GM21367 (cell line): ENCODE results near the gene ZNF678.
"Not testable (repeated sequence)": the region's sequence is repeated elsewhere in the genome, so short reads cannot be mapped to it uniquely, and the experiment has no call there.

Experiments used
- ATAC-seq: cut with Tn5 transposase; IDR thresholded peaks from one replicate; pipeline ENCODE4 v1.9.1; 2021; ENCODE audit not compliant: unreplicated experiment

Gene ZNF678

DNA sequence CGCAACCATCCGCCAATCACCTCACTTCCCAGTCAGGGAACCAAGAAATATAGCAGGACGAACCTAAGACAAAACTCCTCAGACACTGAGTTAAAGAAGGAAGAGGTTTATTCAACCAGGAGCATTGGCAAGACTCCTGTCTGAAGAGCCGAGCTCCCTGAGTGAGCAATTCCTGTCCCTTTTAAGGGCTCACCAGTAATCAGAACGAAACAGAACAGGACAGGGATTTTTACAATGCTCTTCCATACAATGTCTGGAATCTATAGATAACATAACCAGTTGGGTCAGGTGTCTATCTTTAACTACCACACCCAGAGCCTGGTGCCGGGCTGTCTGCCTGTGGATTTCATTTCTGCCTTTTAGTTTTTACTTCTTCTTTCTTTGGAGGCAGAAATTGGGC, 32.9 kb downstream of the ZNF678 start:
- not testable (repeated sequence) for ATAC-seq

- no peak for ATAC-seq
Measured at GRCh38 chr1:227603327-227603726, 40.0 kb downstream of the ZNF678 start.

- ATAC-seq: no peak
Measured at GRCh38 chr1:227604446-227604845, 41.1 kb downstream of the ZNF678 start.

DNA sequence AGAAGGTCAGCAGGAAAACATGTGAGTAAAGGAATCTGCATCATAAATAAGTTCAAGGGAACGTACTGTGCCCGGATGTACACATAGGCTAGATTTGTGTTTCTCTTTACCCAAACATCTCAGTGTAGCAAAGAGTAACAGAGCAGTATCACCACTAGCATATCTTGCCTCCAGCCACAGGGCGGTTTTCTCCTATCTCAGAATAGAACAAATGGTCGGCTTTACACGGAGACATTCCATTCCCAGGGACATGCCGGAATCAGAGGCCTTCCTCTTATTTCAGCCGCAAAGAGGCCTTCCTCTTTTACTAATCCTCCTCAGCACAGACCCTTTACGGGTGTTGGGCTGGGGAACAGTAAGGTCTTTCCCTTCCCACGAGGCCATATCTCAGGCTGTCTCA, 42.9 kb downstream of the ZNF678 start:
- ATAC-seq: not testable (repeated sequence)

GRCh38 chr1:227607336-227607898, 44.1 kb downstream of the ZNF678 start:
- ATAC-seq: no peak

DNA sequence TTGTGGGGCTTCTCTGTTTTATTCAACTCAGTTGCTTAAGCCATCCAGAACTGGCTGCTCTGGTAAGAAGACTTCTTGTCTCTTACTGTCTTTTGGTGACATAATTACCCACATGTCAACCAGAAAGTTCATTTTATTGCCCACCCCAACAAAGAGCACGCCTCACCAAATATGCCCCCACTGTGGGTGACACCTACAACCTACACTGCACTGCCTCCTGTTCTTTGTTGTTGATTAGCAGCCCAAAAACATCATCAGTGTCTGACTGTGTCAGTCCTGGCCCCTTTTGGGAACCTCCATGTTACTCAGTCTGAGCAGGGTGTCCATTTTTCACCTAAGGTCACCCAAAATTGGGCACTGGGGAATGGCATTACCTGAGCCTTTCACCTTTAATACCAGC, 49.3 kb downstream of the ZNF678 start:
- no peak for ATAC-seq

GRCh38 chr1:227613526-227613925, 50.2 kb downstream of the ZNF678 start:
- ATAC-seq: no peak

GRCh38 chr1:227621211-227621610, 57.9 kb downstream of the ZNF678 start:
- ATAC-seq: no peak

GRCh38 chr1:227622739-227623475, 59.6 kb downstream of the ZNF678 start:
- no peak for ATAC-seq

DNA sequence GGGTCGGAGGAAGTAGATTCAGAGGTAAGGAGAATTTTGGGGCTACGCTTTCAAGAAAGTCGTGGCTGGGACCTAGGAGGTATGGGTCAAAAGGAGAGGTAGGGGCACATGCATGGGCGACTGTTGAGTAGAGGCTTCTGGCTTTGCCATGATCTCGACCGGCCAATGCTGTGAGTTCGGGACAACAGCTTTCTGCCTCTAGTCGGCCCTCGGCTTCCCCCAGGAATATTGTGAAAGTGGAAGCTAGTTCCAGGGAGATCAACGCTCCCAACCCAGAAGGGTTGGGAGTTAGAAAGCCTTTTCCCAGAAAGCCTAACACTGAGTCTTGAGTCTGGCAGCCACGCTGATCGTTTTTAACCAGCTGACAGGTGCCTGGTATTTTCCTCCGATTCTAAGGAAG, 69.0 kb downstream of the ZNF678 start:
- ATAC-seq: no peak

GRCh38 chr1:227635596-227635995, 72.2 kb downstream of the ZNF678 start:
- ATAC-seq: no peak

- ATAC-seq: no peak
Measured at GRCh38 chr1:227654431-227654830, 91.1 kb downstream of the ZNF678 start.

GRCh38 chr1:227654858-227655752, 91.7 kb downstream of the ZNF678 start:
- ATAC-seq: no peak

DNA sequence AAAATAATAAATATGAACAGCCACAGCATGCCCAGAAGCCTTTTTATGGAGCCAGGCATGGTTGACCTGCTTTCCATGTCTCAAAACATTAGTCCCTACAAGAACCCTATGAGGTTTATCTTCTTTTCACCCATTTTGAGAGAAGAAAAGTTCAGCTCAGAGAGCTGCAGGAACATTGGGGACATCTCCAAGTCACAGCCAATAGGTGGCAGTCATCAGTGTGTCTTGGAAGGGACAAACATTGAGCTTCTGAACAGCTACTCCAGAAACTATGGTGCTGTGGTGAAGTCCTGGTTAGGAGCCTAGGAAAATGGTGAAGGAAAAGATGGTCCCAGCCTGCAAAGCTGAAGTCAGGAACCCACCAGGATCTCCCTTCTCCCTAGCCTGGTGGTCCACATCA, 98.1 kb downstream of the ZNF678 start:
- no peak for ATAC-seq

- no peak for ATAC-seq
Measured at GRCh38 chr1:227662933-227663332, 99.6 kb downstream of the ZNF678 start.

- no peak for ATAC-seq
Measured at GRCh38 chr1:227666286-227666685, 102.9 kb downstream of the ZNF678 start.

- no peak for ATAC-seq
Measured at GRCh38 chr1:227673441-227673840, 110.1 kb downstream of the ZNF678 start.

GRCh38 chr1:227685807-227686206, 122.5 kb downstream of the ZNF678 start:
- ATAC-seq: no peak

GRCh38 chr1:227697321-227697864, 134.0 kb downstream of the ZNF678 start:
- no peak for ATAC-seq

DNA sequence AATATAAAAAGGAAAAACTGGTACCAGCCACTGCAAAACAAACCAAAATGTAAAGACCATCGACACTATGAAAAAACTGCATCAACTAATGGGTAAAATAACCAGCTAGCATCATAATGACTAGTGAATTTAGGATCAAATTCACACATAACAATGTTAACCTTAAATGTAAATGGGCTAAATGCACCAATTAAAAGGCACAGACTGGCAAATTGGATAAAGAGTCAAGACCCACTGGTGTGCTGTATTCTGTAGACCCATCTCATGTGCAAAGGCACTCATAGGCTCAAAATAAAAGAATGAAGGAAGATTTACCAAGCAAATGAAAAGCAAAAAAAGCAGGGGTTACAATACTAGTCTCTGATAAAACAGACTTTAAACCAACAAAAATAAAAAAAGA, 138.3 kb downstream of the ZNF678 start:
- ATAC-seq: not testable (repeated sequence)

DNA sequence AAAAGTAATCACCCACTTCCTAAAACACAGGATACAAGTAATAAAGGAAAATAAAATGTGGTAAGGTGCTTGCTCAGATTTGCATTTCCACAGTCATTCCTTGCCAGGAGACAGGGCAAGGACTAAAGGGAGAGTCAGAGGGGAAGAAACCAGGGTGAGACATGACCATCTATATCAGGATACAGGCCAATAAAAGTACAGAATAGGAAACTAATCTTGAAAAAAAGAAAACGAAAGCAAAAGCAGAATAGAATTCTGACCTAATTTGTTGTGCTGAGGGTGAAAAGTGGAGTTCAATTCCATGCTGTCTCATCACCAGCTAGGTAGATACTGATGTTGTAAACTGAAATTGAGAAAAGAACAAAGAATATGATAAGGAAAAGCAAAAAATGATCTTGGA, 144.5 kb downstream of the ZNF678 start:
- no peak for ATAC-seq

DNA sequence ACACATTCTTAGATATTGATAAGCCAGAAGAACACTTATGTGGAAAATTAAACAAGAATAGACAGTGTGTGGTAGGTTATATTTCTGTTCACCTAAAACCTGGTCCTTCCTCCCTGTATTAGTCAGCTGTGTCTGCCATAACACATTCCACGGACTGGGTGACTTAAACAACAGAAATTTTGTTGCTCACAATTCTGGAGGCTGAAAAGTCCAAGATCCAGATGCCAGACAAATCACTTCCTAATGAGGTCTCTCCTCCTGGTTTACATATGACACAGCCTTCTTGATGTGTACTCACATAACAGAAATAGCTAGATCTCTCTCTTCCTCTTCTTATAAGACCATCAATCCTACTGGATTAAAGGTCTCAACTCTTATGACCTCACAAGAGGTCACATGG, 146.1 kb downstream of the ZNF678 start:
- ATAC-seq: no peak
